Neural progenitor cell (in vitro differentiated cells): Measurements from ENCODE around the gene GTF2IRD1.

ENCODE experiments used
- CTCF ChIP-seq: fragments of 200-600 bp; sonication (generic); IDR thresholded peaks from 2 replicates; pipeline ENCODE4 v1.5.1; 2017; ENCODE audit warnings: antibody characterized with exemption, mild to moderate bottlenecking
- EZH2 ChIP-seq: fragments of 200-600 bp; sonication (generic); IDR thresholded peaks from 2 replicates; pipeline ENCODE4 v1.6.1; 2017; ENCODE audit warnings: antibody characterized with exemption, mild to moderate bottlenecking, moderate library complexity
- EZH2phosphoT487 ChIP-seq: fragments of 200-600 bp; sonication (generic); IDR thresholded peaks from 2 replicates; pipeline ENCODE4 v1.6.1; 2017; ENCODE audit warnings: antibody characterized with exemption

- TF ChIP-seq CTCF (no peak), EZH2 (no peak), EZH2phosphoT487 (no peak)
Observed at GRCh38 chr7:74454021-74454924, 567 bp downstream of the GTF2IRD1 start.
